Uterus (tissue), 4 donors: ENCODE measurements around the gene COL9A3. TPM values are rescaled to one million over a fixed set of nuclear protein-coding genes. Genes with fewer than 3 reads are reported as not detected.

Source experiments
- DNase-seq, 2 donors: peaks; one replicate each; pipeline ENCODE4 v3.0.0-alpha.2; 2019 to 2020
- H3K27ac ChIP-seq, 2 donors: fragments of 200-600 bp; sonication (generic); 1 replicate in 1 of 2; 2 replicates in 1 of 2; pipeline ENCODE4 v1.5.1; 2016 to 2018
- H3K27me3 ChIP-seq, 2 donors: fragments of 200-600 bp; sonication (generic); one replicate each; pipeline ENCODE4 v1.5.1; 2018 to 2019; ENCODE audit warnings: control low read depth in 1 of 2
- H3K36me3 ChIP-seq, 2 donors: fragments of 200-600 bp; sonication (generic); one replicate each; pipeline ENCODE4 v1.5.1; 2019; ENCODE audit warnings: control low read depth in 1 of 2
- H3K4me1 ChIP-seq, 2 donors: fragments of 200-600 bp; sonication (generic); one replicate each; pipeline ENCODE4 v1.5.1; 2018 to 2019; ENCODE audit warnings: control low read depth in 1 of 2
- H3K4me3 ChIP-seq, 2 donors: fragments of 200-600 bp; sonication (generic); 1 replicate in 1 of 2; 2 replicates in 1 of 2; pipeline ENCODE4 v1.5.1; 2018 to 2019; ENCODE audit warnings: mild to moderate bottlenecking in 1 of 2
- H3K9me3 ChIP-seq, 2 donors: fragments of 200-600 bp; sonication (generic); one replicate each; pipeline ENCODE4 v1.5.1; 2019; ENCODE audit warnings: control low read depth in 1 of 2
- CTCF ChIP-seq, 4 experiments: fragments of 200-600 bp in 2 of 4; fragments of 450-650 bp in 2 of 4; sonication (generic) in 2 of 4; IDR thresholded peaks; one replicate each; pipeline ENCODE4 v1.5.1; 2016 to 2019; ENCODE audit warnings: antibody characterized with exemption in 4 of 4, mild to moderate bottlenecking in 2 of 4, moderate library complexity in 1 of 4
- POLR2A ChIP-seq, 2 donors: fragments of 450-650 bp; IDR thresholded peaks; one replicate each; pipeline ENCODE4 v1.6.1; 2016; ENCODE audit warnings: antibody characterized with exemption in 2 of 2, mild to moderate bottlenecking in 1 of 2, moderate library complexity in 1 of 2
- intact Hi-C: fragments of 100-400 bp; cut with DNase I; formaldehyde crosslinking; loops from one replicate; pipeline ENCODE4 v1.15.1; 2023; ENCODE audit warnings: low total_unique reads
- total RNA-seq, 4 donors: library from RNA; depleted of rRNA in 3 of 4; stranded (reverse); fragments of >200 nt in 3 of 4; gene quantifications; one replicate each; pipeline versions ENCODE4 v1.1.0 to v1.2.4, GENCODE V29; 2014 to 2023
- donor health status: DM: yes; HTN: yes; CAD: no.

Gene COL9A3
- total RNA-seq, 4 donors from 2014 or later = 0.59 to 75.4 (median 16.3) TPM

GRCh38 chr20:62880147-62880934 lies 63.5 kb downstream of the COL9A3 start:
- no peaks in the 10 kb centered on the region for H3K9me3 ChIP-seq
- no peak overlapping the region for H3K4me3 ChIP-seq
- TF ChIP-seq POLR2A (IDR thresholded peaks at IDR 0.05) = no peak
- TF ChIP-seq CTCF (IDR thresholded peaks at IDR 0.05) = no peak
- H3K4me1 ChIP-seq = peaks cover 0 to 7% of the 10 kb centered on the region in 2 donors
- DNase-seq = no peak
- no peaks in the 10 kb centered on the region for H3K27me3 ChIP-seq
- intact Hi-C loops = no loop called here
- H3K36me3 ChIP-seq = no peaks in the 10 kb centered on the region
- H3K27ac ChIP-seq = no peak overlapping the region

- intact Hi-C loops = no loop called here
- no peaks in the 10 kb centered on the region for H3K27me3 ChIP-seq
- DNase-seq = no peak
- no peak for TF ChIP-seq POLR2A (IDR thresholded peaks at IDR 0.05)
- TF ChIP-seq CTCF (IDR thresholded peaks at IDR 0.05) = no peak
- peaks cover 0 to 7% of the 10 kb centered on the region in 2 donors for H3K4me1 ChIP-seq
- no peak overlapping the region for H3K27ac ChIP-seq
- H3K9me3 ChIP-seq = no peaks in the 10 kb centered on the region
- no peak overlapping the region for H3K4me3 ChIP-seq
- H3K36me3 ChIP-seq = no peaks in the 10 kb centered on the region
Observed at GRCh38 chr20:62880935-62881661, 64.2 kb downstream of the COL9A3 start.

GRCh38 chr20:62881662-62882395 lies 65.0 kb downstream of the COL9A3 start:
- Histone ChIP-seq H3K4me3 (no peak overlapping the region), H3K4me1 (peaks cover 0 to 6% of the 10 kb centered on the region in 2 donors), H3K27ac (no peak overlapping the region), H3K9me3 (no peaks in the 10 kb centered on the region), H3K27me3 (no peaks in the 10 kb centered on the region), H3K36me3 (no peaks in the 10 kb centered on the region)
- no peak for TF ChIP-seq CTCF (IDR thresholded peaks at IDR 0.05)
- no peak for TF ChIP-seq POLR2A (IDR thresholded peaks at IDR 0.05)
- no peak for DNase-seq
- intact Hi-C loops = no loop called here

GRCh38 chr20:62882426-62882825 lies 65.6 kb downstream of the COL9A3 start:
- intact Hi-C loops = no loop called here
- TF ChIP-seq CTCF (IDR thresholded peaks at IDR 0.05) (no peak), POLR2A (IDR thresholded peaks at IDR 0.05) (no peak)
- DNase-seq = no peak
- Histone ChIP-seq H3K4me3 (no peak overlapping the region), H3K9me3 (no peaks in the 10 kb centered on the region), H3K27ac (no peak overlapping the region), H3K27me3 (no peaks in the 10 kb centered on the region), H3K36me3 (no peaks in the 10 kb centered on the region), H3K4me1 (peaks cover 0 to under 1% of the 10 kb centered on the region in 2 donors)
